Left hindlimb (tissue), 1 donor: ENCODE data around the gene COLQ.

Experiments
- DNase-seq: peaks from one replicate; pipeline ENCODE4 v3.0.0-alpha.2; 2018

COLQ gene

DNA sequence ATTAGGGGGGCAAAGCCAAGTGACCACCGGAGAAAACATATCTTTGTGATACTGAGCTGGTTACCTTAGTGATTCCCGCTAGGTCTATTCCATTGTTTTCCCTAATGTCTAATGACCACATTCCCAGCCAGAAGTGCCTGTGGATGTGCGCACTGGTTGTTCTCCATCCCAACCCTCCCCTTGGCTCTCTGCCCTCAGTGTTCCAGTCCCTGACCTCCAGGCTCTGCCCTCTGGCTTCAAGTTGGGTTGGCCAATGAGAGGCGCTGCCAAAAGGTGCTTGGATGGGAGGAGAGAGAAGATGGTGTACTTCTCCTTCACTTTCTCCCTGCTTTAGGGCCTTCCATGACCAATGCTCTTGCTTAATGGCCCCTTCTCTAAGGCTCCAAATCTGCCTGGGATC lies 2.4 kb downstream of the COLQ start:
- no peak for DNase-seq

DNA sequence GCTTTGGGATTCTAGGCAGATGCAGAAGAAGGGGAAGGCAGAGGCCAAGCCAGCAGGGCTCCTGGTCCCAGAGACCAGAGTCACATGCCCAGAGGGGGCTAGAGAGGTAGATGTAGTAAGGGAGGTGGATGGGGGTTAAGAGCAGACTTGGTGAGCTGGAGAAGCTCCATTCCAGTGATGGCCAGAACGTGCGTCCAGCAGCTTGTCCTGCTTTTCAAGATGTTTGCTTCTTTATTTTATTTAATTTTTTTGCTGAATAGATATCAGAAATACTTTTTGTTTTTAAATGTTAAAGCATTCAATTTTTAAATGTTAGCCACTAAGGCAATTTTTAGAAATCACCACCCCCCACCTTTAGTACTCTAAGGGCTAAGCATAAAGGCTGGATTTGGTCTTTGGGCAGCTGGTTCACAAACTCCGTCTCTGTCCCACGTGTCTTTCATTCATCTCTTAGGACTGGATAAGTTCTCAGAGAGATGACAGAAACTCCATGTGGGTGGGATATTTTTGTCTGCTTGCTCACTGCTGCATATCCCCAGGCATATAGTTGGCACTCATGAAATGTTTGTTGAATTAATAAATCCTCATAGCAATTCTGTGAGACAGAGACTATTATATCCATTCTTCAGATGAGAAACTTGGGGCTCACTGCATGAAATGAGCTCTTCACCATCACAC lies 6.7 kb downstream of the COLQ start:
- no peak for DNase-seq

- no peak for DNase-seq
Measured at GRCh38 chr3:15513810-15514662, 7.5 kb downstream of the COLQ start.

DNA sequence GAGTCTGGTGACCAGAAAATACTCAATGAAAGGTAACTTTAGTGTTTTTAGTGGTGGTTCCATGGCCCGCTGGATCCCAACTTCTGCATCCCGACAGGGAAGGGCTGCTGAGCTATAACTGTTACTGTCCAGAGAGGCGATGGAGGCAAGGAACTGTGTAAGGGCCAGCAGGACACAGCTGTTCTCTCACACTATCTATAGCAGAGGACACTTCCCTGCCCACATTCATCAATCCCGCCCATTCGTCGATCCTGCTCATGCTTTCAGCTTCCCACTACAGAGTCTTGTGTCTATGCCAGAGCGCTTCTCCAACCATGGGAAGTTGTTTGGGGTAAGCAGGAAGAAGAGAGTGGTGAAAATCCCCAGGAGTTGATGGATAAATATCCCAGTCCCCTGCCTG lies 8.4 kb downstream of the COLQ start:
- DNase-seq: no peak

GRCh38 chr3:15512166-15512565 lies 9.3 kb downstream of the COLQ start:
- peak; percentile 78 for DNase-seq

DNA sequence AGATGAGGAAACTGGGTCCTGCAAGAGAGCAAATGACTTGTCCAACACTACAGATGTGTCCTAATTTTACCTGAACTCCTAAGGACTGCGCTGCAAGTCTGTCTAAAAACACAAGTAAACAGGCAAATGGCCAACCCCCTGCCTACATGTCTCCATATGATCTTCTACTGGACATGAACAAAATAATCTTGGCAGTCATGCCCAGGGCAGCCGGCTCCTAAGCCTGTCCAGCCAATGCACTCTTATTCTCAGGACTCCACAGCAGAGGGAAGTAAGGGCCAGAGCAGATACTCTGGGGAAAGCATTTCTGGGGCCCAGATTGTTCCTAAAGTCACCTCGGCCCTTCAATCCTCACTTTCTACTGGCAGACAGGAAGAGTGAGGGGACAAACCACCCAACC lies 10.3 kb downstream of the COLQ start:
- no peak for DNase-seq

- DNase-seq: no peak
Measured at GRCh38 chr3:15510493-15510892, 11.0 kb downstream of the COLQ start.

DNA sequence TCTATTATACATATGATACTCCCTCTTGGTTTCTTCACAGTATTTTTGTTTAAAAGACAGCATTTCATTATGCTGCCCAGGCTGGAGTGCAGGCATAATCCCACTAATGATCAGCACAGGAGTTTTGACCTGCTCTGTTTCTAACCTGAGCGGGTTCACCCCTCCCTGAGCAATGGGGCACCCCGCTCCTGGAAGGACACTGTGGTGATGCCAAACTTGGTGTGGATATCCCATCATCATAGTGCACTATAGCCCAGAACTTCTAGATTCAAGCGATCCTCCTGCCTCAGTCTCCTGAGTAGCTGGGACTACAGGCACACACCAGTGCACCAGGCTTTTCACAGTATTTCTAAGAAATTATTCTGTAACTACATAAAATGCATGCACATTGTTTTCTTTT lies 14.9 kb downstream of the COLQ start:
- DNase-seq: no peak

- DNase-seq: no peak
Measured at GRCh38 chr3:15505479-15506165, 15.9 kb downstream of the COLQ start.

GRCh38 chr3:15502616-15503015 lies 18.9 kb downstream of the COLQ start:
- no peak for DNase-seq

- no peak for DNase-seq
Measured at GRCh38 chr3:15501126-15501525, 20.4 kb downstream of the COLQ start.

DNA sequence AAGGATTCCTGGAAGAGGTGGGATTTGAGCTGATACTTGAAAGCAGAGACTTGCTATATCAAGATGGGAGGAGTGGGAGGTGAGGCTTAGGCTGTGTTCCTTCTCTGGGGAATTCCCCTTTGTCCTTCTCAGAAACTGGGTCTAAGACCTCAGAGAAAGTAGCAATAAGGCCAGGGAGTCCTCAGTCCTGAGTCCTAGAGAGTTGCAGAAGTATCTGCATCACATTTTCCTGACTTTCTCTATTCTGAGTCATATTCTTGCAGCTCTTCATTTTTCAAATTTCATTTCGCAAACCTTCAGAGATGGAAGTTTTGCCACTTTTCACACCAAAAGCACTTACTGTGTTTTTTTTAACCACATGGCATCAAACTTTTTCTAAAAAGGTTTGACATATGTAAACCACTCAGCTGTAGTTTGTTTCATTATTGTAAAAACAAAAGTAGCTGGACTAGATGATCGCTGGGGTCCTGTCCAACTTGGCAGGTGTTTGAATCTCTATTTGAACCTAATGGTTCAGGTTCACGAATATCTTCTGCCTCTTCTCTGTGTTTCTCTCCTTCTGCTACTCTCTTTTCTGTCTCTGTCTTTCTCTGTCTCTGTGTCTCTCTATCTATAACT lies 21.3 kb downstream of the COLQ start:
- DNase-seq: no peak

- DNase-seq: no peak
Measured at GRCh38 chr3:15499536-15499935, 22.0 kb downstream of the COLQ start.

GRCh38 chr3:15498431-15499214 lies 22.9 kb downstream of the COLQ start:
- DNase-seq: no peak

DNA sequence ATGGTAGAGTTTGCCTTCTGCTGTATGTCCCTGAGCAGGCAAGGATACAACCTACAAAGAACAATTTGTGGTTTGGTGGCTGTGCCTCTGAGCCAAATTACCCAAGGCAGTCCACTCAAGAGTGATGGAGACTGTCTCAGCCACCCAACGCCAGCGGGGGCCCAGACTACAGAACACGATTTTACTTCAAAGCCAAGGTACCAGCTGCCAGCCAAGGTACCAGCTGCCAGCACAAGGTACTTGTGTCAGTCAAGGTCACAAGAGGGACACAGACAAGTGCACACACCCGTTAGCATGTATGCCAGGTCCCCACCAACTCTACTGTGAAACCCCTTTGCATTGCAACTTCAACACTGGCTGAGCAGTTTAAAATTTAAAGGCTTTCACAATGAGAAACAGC lies 23.5 kb downstream of the COLQ start:
- no peak for DNase-seq

- DNase-seq: no peak
Measured at GRCh38 chr3:15496341-15496664, 25.2 kb downstream of the COLQ start.

DNA sequence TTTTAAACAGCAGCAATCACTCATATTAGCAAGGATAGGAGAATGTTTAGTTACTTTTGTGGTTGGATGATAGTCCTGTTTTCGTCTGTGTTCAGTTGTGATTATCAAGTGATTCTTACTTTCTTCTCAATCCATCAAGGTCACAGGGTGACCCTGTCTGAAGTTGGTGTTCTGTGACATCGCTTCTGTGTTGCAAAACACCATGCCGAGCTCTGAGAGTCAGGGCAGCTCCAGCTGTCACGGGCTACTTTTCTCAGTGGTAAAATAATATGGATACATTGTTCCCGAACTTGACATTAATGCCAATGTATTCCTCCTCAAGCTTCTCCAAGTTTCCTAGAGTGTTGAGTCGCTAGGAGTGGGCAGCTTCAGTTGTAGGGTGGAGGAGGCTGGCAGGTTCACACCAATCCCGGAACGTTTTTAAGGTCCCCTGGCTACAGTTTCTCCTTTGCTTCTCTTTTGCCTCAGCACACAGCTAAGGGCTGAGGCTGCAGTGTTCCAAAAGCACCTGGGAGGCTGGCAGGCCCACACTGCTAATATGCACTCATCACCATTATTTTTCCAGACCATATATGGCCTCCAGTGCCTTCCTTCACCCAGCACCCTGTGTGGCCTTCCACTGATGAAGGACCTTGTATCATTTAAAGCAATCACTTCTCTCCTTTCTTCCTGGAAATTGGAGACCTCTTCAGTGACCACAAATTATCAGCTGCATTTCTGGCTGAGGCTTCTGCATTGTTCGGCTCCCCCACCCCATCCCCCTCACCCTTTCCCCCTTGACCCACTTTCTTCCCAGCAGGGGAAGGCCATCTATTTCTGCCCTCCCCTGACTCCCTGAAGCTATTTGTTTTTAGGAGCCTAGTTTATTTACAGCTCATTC lies 25.8 kb downstream of the COLQ start:
- no peak for DNase-seq

- DNase-seq: no peak
Measured at GRCh38 chr3:15493436-15493835, 28.1 kb downstream of the COLQ start.

GRCh38 chr3:15492847-15493360 lies 28.6 kb downstream of the COLQ start:
- DNase-seq: no peak

DNA sequence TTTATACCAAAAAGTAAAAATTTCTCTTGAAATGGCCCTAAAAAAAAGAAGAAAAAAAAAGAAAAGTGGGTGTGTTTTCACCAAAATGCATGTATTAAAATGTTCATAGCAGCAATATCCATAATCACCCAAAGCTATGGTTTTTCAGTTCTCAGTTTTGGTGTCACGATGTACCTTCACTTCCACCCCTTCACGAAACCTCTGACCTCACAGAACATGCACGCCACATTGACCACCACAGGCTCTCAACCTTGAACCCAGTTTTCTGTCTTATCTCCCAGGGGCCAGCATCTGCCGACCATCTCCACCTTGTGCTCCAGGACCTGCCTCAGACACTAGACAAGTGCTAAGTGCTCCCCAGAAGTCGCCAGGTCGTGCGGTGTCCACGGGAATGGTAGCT lies 30.4 kb downstream of the COLQ start:
- no peak for DNase-seq

GRCh38 chr3:15490158-15490557 lies 31.3 kb downstream of the COLQ start:
- no peak for DNase-seq

DNA sequence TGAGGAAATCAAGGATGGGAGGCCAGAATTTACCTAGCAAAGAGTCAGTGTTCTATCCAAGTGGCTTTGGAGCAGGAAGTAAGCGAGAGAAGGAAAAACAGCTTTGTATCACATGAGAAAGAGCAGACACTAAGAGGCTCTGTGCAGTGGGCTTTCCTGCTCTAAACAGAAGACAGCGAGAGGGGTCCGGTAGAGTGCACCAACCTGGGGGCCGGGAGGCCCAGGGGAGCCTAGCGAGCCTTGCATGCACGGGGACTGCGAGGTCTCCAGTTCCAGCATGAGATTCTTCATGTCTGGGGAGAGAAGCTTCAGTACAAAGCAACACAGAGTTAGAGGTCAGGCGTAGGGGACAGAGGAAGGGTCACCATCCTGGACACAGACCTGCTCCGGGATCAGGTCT lies 33.5 kb downstream of the COLQ start:
- DNase-seq: no peak
